ENCODE measurements around the gene MMS22L.

MMS22L gene

DNA sequence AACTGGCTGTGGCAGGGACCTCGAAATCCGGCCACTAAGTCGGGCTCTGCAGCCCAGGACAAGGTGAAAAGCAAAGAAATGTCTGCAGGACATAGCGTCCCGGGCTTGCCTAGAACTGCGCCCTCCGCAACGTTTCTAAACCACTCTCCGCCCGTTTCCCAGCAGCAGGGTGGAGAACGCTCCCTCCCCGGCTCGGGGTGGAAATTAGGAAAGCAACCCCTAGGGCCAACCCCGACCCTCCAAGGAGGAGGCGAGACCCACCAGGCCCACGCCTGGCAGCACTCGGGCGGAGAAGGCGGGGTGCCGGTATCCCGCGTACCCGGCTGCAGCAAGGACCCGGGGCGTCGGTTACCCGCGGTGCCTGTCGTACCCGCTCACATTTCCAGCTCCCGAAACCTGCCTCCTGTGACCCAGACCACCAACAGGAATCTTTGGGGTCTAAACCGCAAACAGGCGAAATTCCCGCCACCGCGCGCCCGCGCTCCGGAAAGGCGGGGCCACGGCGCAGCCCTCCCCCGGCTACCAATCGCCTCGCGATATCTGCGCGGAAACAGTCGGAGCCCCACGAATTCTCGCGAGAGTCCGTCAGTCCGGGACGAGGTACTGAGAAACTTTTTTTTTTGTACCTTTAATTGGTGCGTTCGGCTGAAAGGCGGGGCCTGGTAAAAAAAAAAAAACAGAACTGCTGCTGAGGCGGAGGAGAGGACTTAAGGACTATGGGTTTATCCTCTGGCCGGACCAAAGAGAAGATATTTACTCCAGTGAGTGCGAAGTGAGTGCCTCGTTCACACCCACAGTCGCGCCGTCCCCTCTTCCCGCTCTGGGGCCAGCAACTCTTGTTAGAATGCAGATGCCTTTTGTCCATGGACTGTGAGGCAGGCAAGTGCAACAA is at the start of gene MMS22L:
Gene MMS22L (minus strand): TSS at position 491 of the 892 bp plus-strand sequence. CDS start 739 bp downstream, outside the sequence.
- peak; percentile 88 for DNase-seq

DNA sequence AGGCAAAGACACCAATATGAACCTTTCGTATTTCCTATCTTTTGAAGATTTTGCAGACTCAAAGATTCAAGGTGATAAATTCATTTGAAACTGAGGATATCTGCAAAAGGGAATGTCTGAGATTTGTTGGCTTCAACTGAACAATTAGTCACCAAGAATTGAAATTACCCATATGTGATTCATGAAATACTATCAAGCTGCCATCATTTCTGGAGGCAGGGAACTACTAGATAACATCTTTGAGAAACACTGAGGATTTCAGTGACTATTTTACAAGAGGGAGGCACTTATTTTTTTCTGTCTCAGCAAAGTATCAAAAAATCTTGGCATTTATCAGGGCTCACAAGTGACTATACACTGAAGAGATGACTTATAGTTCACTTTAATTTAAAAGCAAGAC is 39.8 kb upstream of the MMS22L start:
- no peak for DNase-seq

DNA sequence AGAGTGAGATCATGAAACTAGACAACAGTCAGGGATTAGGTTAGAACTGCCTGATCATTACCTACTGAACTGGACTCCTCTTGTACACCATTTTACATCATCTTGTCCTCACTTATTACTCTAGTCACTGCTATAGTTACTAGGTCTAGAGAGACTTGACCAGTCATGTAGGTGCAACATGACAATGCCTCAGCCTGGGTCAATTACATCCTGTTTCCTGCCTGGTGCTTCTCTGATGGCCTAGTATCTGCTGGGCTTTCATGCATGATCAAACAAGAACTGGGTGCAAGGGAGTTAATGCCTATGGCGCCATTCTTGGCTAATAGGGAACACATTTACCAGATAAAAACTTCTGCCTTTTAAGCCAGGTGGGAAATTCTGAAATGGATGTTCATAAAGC is 39.2 kb upstream of the MMS22L start:
- DNase-seq = no peak

DNA sequence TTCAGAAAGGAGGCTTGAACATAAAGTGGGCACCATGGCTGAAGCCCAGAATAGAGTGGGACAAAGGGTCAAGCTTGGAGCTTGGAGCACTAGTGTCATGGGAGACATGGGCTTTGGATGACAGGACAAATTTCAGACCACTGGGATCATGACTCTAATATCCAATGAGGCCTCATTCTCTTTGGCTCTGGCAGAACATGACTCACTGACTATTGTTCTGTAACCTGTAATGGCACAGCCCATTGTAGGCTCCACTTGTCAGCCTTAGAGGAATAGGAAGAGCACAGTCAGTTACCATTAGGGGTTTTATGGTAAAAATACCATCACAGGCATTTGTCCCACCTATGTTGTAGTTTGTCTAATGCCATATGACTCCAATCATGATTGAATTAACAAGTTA is 34.0 kb upstream of the MMS22L start:
- no peak for DNase-seq

- no peak for DNase-seq
These were observed 29.2 kb upstream of the MMS22L start for GRCh38 chr6:97312241-97312640.

- no peak for DNase-seq
These were observed 23.7 kb upstream of the MMS22L start for GRCh38 chr6:97306544-97307320.

GRCh38 chr6:97305414-97306066 is 22.5 kb upstream of the MMS22L start:
- no peak for DNase-seq

- DNase-seq = no peak
These were observed 21.7 kb upstream of the MMS22L start for GRCh38 chr6:97304701-97305100.

DNA sequence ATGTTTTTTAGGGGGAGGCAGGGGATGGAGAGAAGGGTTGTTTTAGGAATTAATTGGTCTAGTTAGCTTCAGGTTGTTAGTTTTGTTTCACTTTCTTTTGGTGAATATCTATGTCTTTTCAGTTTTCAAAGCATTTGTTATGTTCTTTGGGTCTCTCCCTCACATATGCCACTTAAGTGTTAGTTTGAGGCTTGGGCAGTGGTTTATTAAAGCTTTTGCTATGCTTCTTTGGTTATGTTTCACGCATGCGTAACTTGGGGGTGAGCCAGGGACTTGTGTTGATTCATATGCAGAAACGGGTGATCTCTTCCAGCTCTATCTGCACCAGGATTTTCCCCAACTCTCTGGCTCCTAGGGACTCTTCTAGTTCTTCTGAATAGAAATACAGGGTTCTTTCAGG is 11.4 kb upstream of the MMS22L start:
- no peak for DNase-seq

DNA sequence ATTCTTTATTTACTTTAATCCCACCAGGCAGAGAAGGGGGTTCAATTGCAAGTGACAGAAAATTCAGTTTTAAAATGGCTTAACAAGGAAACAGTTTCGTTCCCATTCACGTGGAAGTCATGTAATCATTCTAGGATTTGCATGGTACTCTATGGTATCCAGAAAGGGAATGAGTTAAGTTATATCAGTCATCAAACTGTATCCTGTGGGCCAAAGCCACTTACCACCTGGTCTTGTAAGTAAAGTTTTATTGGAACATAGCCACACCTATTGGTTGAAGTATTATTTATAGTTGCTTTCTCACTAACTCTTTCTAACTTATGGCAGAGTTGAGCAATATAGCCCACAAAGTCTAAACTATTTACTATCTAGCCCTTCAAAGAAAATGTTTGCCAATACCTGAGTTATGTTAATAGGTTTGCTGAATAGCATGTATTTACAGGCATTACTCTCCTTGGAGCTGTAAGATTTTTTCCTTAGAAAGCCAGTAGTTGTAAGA is 10.2 kb upstream of the MMS22L start:
- DNase-seq = no peak

DNA sequence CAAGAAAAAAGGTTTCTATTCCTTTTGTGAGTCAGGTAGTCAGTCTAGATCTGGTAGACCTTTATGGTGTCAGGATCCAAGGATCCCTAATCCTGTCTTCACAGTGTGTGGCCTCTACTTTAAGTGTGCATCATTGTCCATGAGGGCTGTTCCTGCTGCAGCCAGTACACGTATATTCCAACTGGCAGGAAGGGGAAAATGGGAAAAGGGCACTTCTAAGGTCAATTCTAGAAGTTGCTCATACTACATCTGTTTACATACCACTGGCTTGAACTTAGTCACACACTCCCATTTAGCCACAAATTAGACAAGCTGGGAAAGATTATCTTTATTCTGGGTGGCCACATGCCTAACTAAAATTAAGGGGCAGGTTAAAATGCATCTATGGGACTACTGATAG is 9.7 kb upstream of the MMS22L start:
- no peak for DNase-seq

DNA sequence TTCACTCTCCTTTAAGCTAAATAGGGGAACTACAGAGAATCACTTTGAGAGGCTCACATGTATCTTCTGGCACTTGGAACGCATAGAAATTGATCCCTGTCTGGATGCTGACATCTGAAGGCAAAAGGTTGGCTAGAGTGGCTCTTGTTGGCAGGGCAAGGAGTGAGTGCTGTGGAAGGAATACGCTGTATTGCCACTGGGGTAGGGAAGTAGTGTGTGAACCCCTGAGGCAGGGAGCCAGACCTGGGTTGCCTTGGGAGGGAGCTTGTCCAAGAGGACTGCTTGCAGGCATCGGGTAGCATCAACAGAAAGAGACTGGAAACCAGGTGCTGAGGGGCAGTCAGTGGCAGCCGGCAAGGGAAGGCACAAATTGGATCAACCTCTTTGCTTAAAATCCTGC is 8.9 kb upstream of the MMS22L start:
- no peak for DNase-seq

GRCh38 chr6:97289332-97289731 is 6.3 kb upstream of the MMS22L start:
- no peak for DNase-seq

- no peak for DNase-seq
These were observed 5.2 kb upstream of the MMS22L start for GRCh38 chr6:97288188-97288587.

DNA sequence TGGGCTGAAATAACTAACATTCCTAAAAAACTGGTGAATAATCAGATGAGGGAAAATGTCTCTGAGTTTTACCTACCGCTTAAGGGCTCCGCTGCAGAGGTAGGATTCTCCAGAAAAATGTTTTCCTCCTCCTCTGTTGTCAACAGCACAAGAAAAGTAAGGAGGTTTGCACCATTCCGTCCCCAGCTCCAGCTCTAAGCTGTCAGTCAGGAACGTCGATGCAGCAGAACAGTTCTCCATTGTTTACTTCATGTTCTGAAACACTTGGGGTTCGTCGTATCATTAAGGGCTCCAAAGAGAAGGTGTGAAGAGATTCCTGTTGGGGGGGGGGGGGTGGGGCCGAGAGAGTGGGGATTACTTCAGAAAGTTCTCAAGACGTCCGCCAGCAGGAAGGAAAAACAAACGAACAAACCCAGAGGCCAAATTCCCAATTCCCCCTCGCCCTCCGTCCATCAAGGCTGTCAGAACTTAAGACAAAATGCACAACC is 734 bp downstream of the MMS22L start:
- DNase-seq = no peak

DNA sequence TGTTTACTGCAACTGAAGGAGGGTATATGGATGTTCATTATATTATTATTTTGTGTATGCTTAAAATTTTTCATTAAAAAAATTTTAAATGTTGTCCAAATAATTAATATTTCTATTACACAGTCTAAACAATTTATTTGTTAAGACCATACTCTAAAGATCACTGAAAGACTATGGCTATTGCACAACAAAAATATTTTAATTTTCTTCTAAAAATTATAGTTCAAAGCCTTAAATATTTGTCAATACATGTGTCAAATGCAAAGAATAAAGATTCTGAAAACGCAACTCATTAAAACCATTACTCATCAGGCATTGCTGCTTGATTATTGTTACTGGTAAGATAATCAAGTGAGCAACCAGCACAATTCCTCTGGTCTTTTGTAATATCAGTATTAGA is 2.2 kb downstream of the MMS22L start:
- no peak for DNase-seq

GRCh38 chr6:97275804-97276203 is 7.2 kb downstream of the MMS22L start:
- no peak for DNase-seq

GRCh38 chr6:97269821-97270220 is 13.2 kb downstream of the MMS22L start:
- no peak for DNase-seq

DNA sequence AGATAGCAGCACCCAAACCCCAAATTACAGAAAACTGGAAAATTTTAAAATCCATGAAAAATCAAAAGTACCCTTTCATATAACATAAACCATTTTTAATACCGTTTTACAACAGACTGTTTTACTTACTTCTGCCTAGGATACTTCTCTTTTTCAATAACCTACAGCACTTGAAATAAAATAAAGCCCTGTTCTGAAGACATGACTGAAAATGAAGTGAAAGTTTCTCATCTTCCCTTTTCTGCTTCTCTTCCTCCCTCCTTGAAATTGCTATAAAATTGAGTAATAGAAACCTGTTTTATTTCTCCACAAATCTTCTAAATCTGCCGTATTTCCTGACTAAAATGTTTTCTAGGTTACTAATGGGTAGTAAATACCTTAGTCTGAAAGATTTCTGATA is 20.3 kb downstream of the MMS22L start:
- DNase-seq = no peak

- DNase-seq = no peak
These were observed 36.2 kb downstream of the MMS22L start for GRCh38 chr6:97246842-97247241.

- DNase-seq = no peak
These were observed 42.8 kb downstream of the MMS22L start for GRCh38 chr6:97240222-97240621.

DNA sequence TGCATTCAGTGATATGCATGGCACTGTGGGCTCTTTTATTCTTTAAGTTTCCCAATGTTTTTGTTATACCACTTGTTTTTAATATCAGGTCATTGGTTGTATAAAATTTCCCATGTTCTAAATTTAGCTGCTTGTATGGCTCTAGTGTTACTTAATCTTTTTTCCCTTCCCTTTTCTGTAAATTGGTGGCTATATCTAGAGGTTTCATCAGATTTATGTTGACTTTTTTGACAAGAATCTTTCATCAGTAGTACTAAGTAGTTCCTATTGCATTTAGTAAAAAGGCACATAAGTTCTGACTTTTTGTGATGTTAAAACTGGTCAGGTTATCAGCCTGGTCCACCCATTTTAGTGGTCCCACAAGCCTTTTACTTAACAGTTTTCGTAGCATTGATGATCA is 51.1 kb downstream of the MMS22L start:
- no peak for DNase-seq

DNA sequence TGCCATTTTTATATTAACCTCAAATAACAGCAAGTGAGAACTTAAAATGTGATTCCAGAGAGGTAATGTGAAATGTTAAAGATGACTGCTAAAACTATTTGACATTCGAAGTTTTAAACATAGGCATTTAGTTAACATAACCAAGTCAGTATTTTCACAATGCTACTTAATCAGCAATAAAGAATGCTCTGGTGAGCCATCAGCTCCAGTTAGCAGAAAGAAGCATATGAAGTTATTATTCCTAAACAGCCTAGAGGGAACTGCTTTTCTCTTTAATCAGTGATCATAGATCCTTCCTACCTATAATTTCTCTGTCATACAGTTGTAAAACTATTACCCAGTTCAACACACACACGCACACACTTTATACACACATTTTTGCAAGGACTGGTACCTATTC is 60.1 kb downstream of the MMS22L start:
- DNase-seq = no peak

Measured in stimulated activated CD4-positive, alpha-beta T cell treated with anti-CD3 and anti-CD28 coated beads, Interleukin-12 subunit alpha, Interleukin-12 subunit beta, amount 100 ng/mL, for 4 hours (primary cell).